Left ventricle myocardium inferior (tissue), 1 donor: ENCODE measurements around the gene AXL. TPM values are rescaled to one million over a fixed set of nuclear protein-coding genes. Genes with fewer than 3 reads are reported as not detected.

Source experiments
- DNase-seq: peaks from one replicate; pipeline ENCODE4 v3.0.0-alpha.2; 2020
- H3K27ac ChIP-seq: fragments of 200-600 bp; replicated peaks from 2 replicates; pipeline ENCODE4 v1.8.0; 2021
- H3K27me3 ChIP-seq: fragments of 200-600 bp; 2 replicates; pipeline ENCODE4 v1.8.0; 2021; ENCODE audit warnings: low read depth
- H3K36me3 ChIP-seq: fragments of 200-600 bp; 2 replicates; pipeline ENCODE4 v1.8.0; 2021
- H3K4me1 ChIP-seq: fragments of 200-600 bp; 2 replicates; pipeline ENCODE4 v1.8.0; 2021
- H3K4me3 ChIP-seq: fragments of 200-600 bp; 2 replicates; pipeline ENCODE4 v1.8.0; 2021; ENCODE audit warnings: mild to moderate bottlenecking, moderate library complexity
- H3K9me3 ChIP-seq: fragments of 200-600 bp; replicated peaks from 2 replicates; pipeline ENCODE4 v1.8.0; 2021
- CTCF ChIP-seq: fragments of 200-600 bp; IDR thresholded peaks from 2 replicates; pipeline ENCODE4 v1.8.0; 2021; ENCODE audit warnings: antibody characterized with exemption, mild to moderate bottlenecking, borderline replicate concordance
- intact Hi-C: fragments of 100-400 bp; cut with micrococcal nuclease; formaldehyde crosslinking; loops from one replicate; pipeline ENCODE4 v1.11.0; 2022
- total RNA-seq: library from RNA; stranded (reverse); fragmentation: NEBNext Ultra II Directional; extraction: Animal tissue kit (Norgen Biotek cat#: 25700); gene quantifications from one replicate; pipeline ENCODE4 v1.2.1, GENCODE V29; 2021
- donor health status: DM: no; HTN: yes; CAD: no; lungs with severe emphysema.

AXL gene
- total RNA-seq, 1 donor from 2014 or later = 13.6 TPM

GRCh38 chr19:41264581-41265394, 45.8 kb downstream of the AXL start:
- intact Hi-C loops = loop anchor here (5.0 kb wide), 1 partner anchor 62 kb away; no protein-coding TSS in a partner anchor
- peak; percentile 20 for TF ChIP-seq CTCF
- no peaks in the 10 kb centered on the region for H3K27me3 ChIP-seq
- peaks cover 56% of the 10 kb centered on the region for H3K4me1 ChIP-seq
- H3K9me3 ChIP-seq = no peaks in the 10 kb centered on the region
- DNase-seq = peak; percentile 54
- H3K4me3 ChIP-seq = peak overlapping the region; percentile 99
- peak overlapping the region; percentile 100 for H3K27ac ChIP-seq
- H3K36me3 ChIP-seq = peaks cover 22% of the 10 kb centered on the region

- H3K4me3 ChIP-seq = peak overlapping the region; percentile 99
- intact Hi-C loops = no loop called here
These were observed 46.6 kb downstream of the AXL start for GRCh38 chr19:41265395-41266153.

GRCh38 chr19:41269055-41269454, 50.0 kb downstream of the AXL start:
- Histone ChIP-seq H3K27me3 (no peaks in the 10 kb centered on the region), H3K36me3 (peaks cover 64% of the 10 kb centered on the region), H3K9me3 (no peaks in the 10 kb centered on the region), H3K4me3 (no peak overlapping the region), H3K27ac (no peak overlapping the region), H3K4me1 (peaks cover 36% of the 10 kb centered on the region)
- TF ChIP-seq CTCF = no peak
- no peak for DNase-seq
- intact Hi-C loops = no loop called here

More at GRCh38 chr19:41265395-41266153, 46.6 kb downstream of the AXL start:
- no peak for DNase-seq
- Histone ChIP-seq H3K4me1 (peaks cover 56% of the 10 kb centered on the region), H3K27me3 (no peaks in the 10 kb centered on the region), H3K36me3 (peaks cover 30% of the 10 kb centered on the region), H3K27ac (peak overlapping the region; percentile 100), H3K9me3 (no peaks in the 10 kb centered on the region)
- no peak for TF ChIP-seq CTCF

GRCh38 chr19:41269571-41269970, 50.5 kb downstream of the AXL start:
- no peak for DNase-seq
- Histone ChIP-seq H3K4me3 (no peak overlapping the region), H3K9me3 (no peaks in the 10 kb centered on the region), H3K4me1 (peaks cover 33% of the 10 kb centered on the region), H3K36me3 (peaks cover 70% of the 10 kb centered on the region), H3K27me3 (no peaks in the 10 kb centered on the region), H3K27ac (no peak overlapping the region)
- intact Hi-C loops = no loop called here
- no peak for TF ChIP-seq CTCF

- Histone ChIP-seq H3K36me3 (peaks cover 100% of the 10 kb centered on the region), H3K27ac (no peak overlapping the region), H3K27me3 (no peaks in the 10 kb centered on the region), H3K4me3 (no peak overlapping the region), H3K9me3 (no peaks in the 10 kb centered on the region), H3K4me1 (no peaks in the 10 kb centered on the region)
- intact Hi-C loops = no loop called here
- no peak for TF ChIP-seq CTCF
- no peak for DNase-seq
These were observed 54.1 kb downstream of the AXL start for GRCh38 chr19:41273076-41273475.
